Measurements from ENCODE around the gene BMP8B.
"Not testable (repeated sequence)": the region's sequence is repeated elsewhere in the genome, so short reads cannot be mapped to it uniquely, and the experiment has no call there.

The BMP8B gene

GRCh38 chr1:39778463-39779099 lies 10.1 kb downstream of the BMP8B start:
- 94% methylated on average over 5 of the region's 12 CpGs for WGBS (ENCODE audit: insufficient coverage)
- POLR2A ChIA-PET; H3K36me3 ChIP-seq (ENCODE audit: control insufficient read depth in 4 of 4, insufficient read depth in 4 of 4, low read length in 3 of 4); H3K27ac ChIP-seq (ENCODE audit: insufficient read depth in 1 of 2, low read depth in 1 of 2, low read length in 2 of 2, poor library complexity in 1 of 2, severe bottlenecking in 2 of 2); H3K4me3 ChIP-seq (ENCODE audit: control insufficient read depth in 1 of 7, extremely low read depth in 1 of 7, insufficient read depth in 4 of 7, low read depth in 2 of 7, low read length in 6 of 7); H3K4me1 ChIP-seq (ENCODE audit: control extremely low read depth in 1 of 4, control insufficient read depth in 4 of 4, insufficient read depth in 4 of 4, low read length in 3 of 4); H3K9me3 ChIP-seq (ENCODE audit: control extremely low read depth in 1 of 5, control insufficient read depth in 4 of 5, insufficient read depth in 2 of 5, low read depth in 1 of 5, low read length in 4 of 5); CTCF ChIA-PET; DNase-seq; H3K27me3 ChIP-seq (replicated peaks in 2 of 5; ENCODE audit: control insufficient read depth in 4 of 5, insufficient read depth in 5 of 5, low read length in 4 of 5): not testable (repeated sequence)

GRCh38 chr1:39777896-39778295 lies 10.8 kb downstream of the BMP8B start:
- 98% methylated on average over 10 of the region's 17 CpGs for WGBS (ENCODE audit: insufficient coverage)
- H3K27me3 ChIP-seq (replicated peaks in 2 of 5; ENCODE audit: control insufficient read depth in 4 of 5, insufficient read depth in 5 of 5, low read length in 4 of 5); CTCF ChIA-PET; DNase-seq; H3K36me3 ChIP-seq (ENCODE audit: control insufficient read depth in 4 of 4, insufficient read depth in 4 of 4, low read length in 3 of 4); H3K27ac ChIP-seq (ENCODE audit: insufficient read depth in 1 of 2, low read depth in 1 of 2, low read length in 2 of 2, poor library complexity in 1 of 2, severe bottlenecking in 2 of 2); POLR2A ChIA-PET; H3K4me3 ChIP-seq (ENCODE audit: control insufficient read depth in 1 of 7, extremely low read depth in 1 of 7, insufficient read depth in 4 of 7, low read depth in 2 of 7, low read length in 6 of 7); H3K9me3 ChIP-seq (ENCODE audit: control extremely low read depth in 1 of 5, control insufficient read depth in 4 of 5, insufficient read depth in 2 of 5, low read depth in 1 of 5, low read length in 4 of 5); H3K4me1 ChIP-seq (ENCODE audit: control extremely low read depth in 1 of 4, control insufficient read depth in 4 of 4, insufficient read depth in 4 of 4, low read length in 3 of 4): not testable (repeated sequence)

GRCh38 chr1:39777306-39777705 lies 11.4 kb downstream of the BMP8B start:
- DNase-seq, result no peak
- Histone ChIP-seq H3K27ac (ENCODE audit: insufficient read depth in 1 of 2, low read depth in 1 of 2, low read length in 2 of 2, poor library complexity in 1 of 2, severe bottlenecking in 2 of 2) (no peak overlapping the region), H3K4me3 (ENCODE audit: control insufficient read depth in 1 of 7, extremely low read depth in 1 of 7, insufficient read depth in 4 of 7, low read depth in 2 of 7, low read length in 6 of 7) (no peak overlapping the region), H3K9me3 (ENCODE audit: control extremely low read depth in 1 of 5, control insufficient read depth in 4 of 5, insufficient read depth in 2 of 5, low read depth in 1 of 5, low read length in 4 of 5) (no peaks in the 10 kb centered on the region), H3K4me1 (ENCODE audit: control extremely low read depth in 1 of 4, control insufficient read depth in 4 of 4, insufficient read depth in 4 of 4, low read length in 3 of 4) (peaks cover 0 to 7% (median 5%) of the 10 kb centered on the region in 4 experiments), H3K27me3 (replicated peaks in 2 of 5; ENCODE audit: control insufficient read depth in 4 of 5, insufficient read depth in 5 of 5, low read length in 4 of 5) (peaks cover 0 to 4% (median 0%) of the 10 kb centered on the region in 5 experiments), H3K36me3 (ENCODE audit: control insufficient read depth in 4 of 4, insufficient read depth in 4 of 4, low read length in 3 of 4) (no peaks in the 10 kb centered on the region)
- 100% methylated on average over 3 of the region's 4 CpGs for WGBS (ENCODE audit: insufficient coverage)
- POLR2A ChIA-PET, result no interaction called here
- CTCF ChIA-PET, result no interaction called here

GRCh38 chr1:39776886-39777285 lies 11.8 kb downstream of the BMP8B start:
- peaks cover 0 to 7% (median 5%) of the 10 kb centered on the region in 4 experiments for H3K4me1 ChIP-seq (ENCODE audit: control extremely low read depth in 1 of 4, control insufficient read depth in 4 of 4, insufficient read depth in 4 of 4, low read length in 3 of 4)
- POLR2A ChIA-PET, result no interaction called here

GRCh38 chr1:39776400-39776713 lies 12.3 kb downstream of the BMP8B start:
- H3K9me3 ChIP-seq (ENCODE audit: control extremely low read depth in 1 of 5, control insufficient read depth in 4 of 5, insufficient read depth in 2 of 5, low read depth in 1 of 5, low read length in 4 of 5), result no peaks in the 10 kb centered on the region
- no peaks in the 10 kb centered on the region for H3K36me3 ChIP-seq (ENCODE audit: control insufficient read depth in 4 of 4, insufficient read depth in 4 of 4, low read length in 3 of 4)
- no peak overlapping the region for H3K27ac ChIP-seq (ENCODE audit: insufficient read depth in 1 of 2, low read depth in 1 of 2, low read length in 2 of 2, poor library complexity in 1 of 2, severe bottlenecking in 2 of 2)
- CTCF ChIA-PET, result no interaction called here
- POLR2A ChIA-PET, result no interaction called here
- WGBS (ENCODE audit: insufficient coverage), result 55% methylated on average over 6 of the region's 12 CpGs
- H3K4me3 ChIP-seq (ENCODE audit: control insufficient read depth in 1 of 7, extremely low read depth in 1 of 7, insufficient read depth in 4 of 7, low read depth in 2 of 7, low read length in 6 of 7), result no peak overlapping the region
- peaks cover 0 to 7% (median 5%) of the 10 kb centered on the region in 4 experiments for H3K4me1 ChIP-seq (ENCODE audit: control extremely low read depth in 1 of 4, control insufficient read depth in 4 of 4, insufficient read depth in 4 of 4, low read length in 3 of 4)
- no peak for DNase-seq
- peaks cover 0 to 4% (median 0%) of the 10 kb centered on the region in 5 experiments for H3K27me3 ChIP-seq (replicated peaks in 2 of 5; ENCODE audit: control insufficient read depth in 4 of 5, insufficient read depth in 5 of 5, low read length in 4 of 5)

More at GRCh38 chr1:39776886-39777285, 11.8 kb downstream of the BMP8B start:
- Histone ChIP-seq H3K36me3 (ENCODE audit: control insufficient read depth in 4 of 4, insufficient read depth in 4 of 4, low read length in 3 of 4) (no peaks in the 10 kb centered on the region), H3K27me3 (replicated peaks in 2 of 5; ENCODE audit: control insufficient read depth in 4 of 5, insufficient read depth in 5 of 5, low read length in 4 of 5) (peaks cover 0 to 4% (median 0%) of the 10 kb centered on the region in 5 experiments), H3K4me3 (ENCODE audit: control insufficient read depth in 1 of 7, extremely low read depth in 1 of 7, insufficient read depth in 4 of 7, low read depth in 2 of 7, low read length in 6 of 7) (no peak overlapping the region), H3K9me3 (ENCODE audit: control extremely low read depth in 1 of 5, control insufficient read depth in 4 of 5, insufficient read depth in 2 of 5, low read depth in 1 of 5, low read length in 4 of 5) (no peaks in the 10 kb centered on the region), H3K27ac (ENCODE audit: insufficient read depth in 1 of 2, low read depth in 1 of 2, low read length in 2 of 2, poor library complexity in 1 of 2, severe bottlenecking in 2 of 2) (no peak overlapping the region)
- 67% methylated on average over 1 of the region's 4 CpGs for WGBS (ENCODE audit: insufficient coverage)
- DNase-seq, result no peak
- CTCF ChIA-PET, result no interaction called here

- H3K36me3 ChIP-seq (ENCODE audit: control insufficient read depth in 4 of 4, insufficient read depth in 4 of 4, low read length in 3 of 4); H3K9me3 ChIP-seq (ENCODE audit: control extremely low read depth in 1 of 5, control insufficient read depth in 4 of 5, insufficient read depth in 2 of 5, low read depth in 1 of 5, low read length in 4 of 5); H3K27ac ChIP-seq (ENCODE audit: insufficient read depth in 1 of 2, low read depth in 1 of 2, low read length in 2 of 2, poor library complexity in 1 of 2, severe bottlenecking in 2 of 2); H3K4me3 ChIP-seq (ENCODE audit: control insufficient read depth in 1 of 7, extremely low read depth in 1 of 7, insufficient read depth in 4 of 7, low read depth in 2 of 7, low read length in 6 of 7); DNase-seq; CTCF ChIA-PET; POLR2A ChIA-PET; H3K4me1 ChIP-seq (ENCODE audit: control extremely low read depth in 1 of 4, control insufficient read depth in 4 of 4, insufficient read depth in 4 of 4, low read length in 3 of 4); H3K27me3 ChIP-seq (replicated peaks in 2 of 5; ENCODE audit: control insufficient read depth in 4 of 5, insufficient read depth in 5 of 5, low read length in 4 of 5): not testable (repeated sequence)
- 80% methylated on average over 5 of the region's 20 CpGs for WGBS (ENCODE audit: insufficient coverage)
Observed at GRCh38 chr1:39775676-39776399, 12.8 kb downstream of the BMP8B start.

- POLR2A ChIA-PET, CTCF ChIA-PET: not testable (repeated sequence)
- 100% methylated on average over 7 of the region's 11 CpGs for WGBS (ENCODE audit: insufficient coverage)
Observed at GRCh38 chr1:39775141-39775540, 13.5 kb downstream of the BMP8B start.

More at GRCh38 chr1:39775141-39775540, 13.5 kb downstream of the BMP8B start:
- H3K4me3 ChIP-seq (ENCODE audit: control insufficient read depth in 1 of 7, extremely low read depth in 1 of 7, insufficient read depth in 4 of 7, low read depth in 2 of 7, low read length in 6 of 7); H3K27ac ChIP-seq (ENCODE audit: insufficient read depth in 1 of 2, low read depth in 1 of 2, low read length in 2 of 2, poor library complexity in 1 of 2, severe bottlenecking in 2 of 2); H3K27me3 ChIP-seq (replicated peaks in 2 of 5; ENCODE audit: control insufficient read depth in 4 of 5, insufficient read depth in 5 of 5, low read length in 4 of 5); H3K36me3 ChIP-seq (ENCODE audit: control insufficient read depth in 4 of 4, insufficient read depth in 4 of 4, low read length in 3 of 4); H3K9me3 ChIP-seq (ENCODE audit: control extremely low read depth in 1 of 5, control insufficient read depth in 4 of 5, insufficient read depth in 2 of 5, low read depth in 1 of 5, low read length in 4 of 5); DNase-seq; H3K4me1 ChIP-seq (ENCODE audit: control extremely low read depth in 1 of 4, control insufficient read depth in 4 of 4, insufficient read depth in 4 of 4, low read length in 3 of 4): not testable (repeated sequence)

Measured in common myeloid progenitor, CD34-positive (primary cell).